HCT116 (cell line): ENCODE results near the gene RBM20. TPM values are rescaled to one million over a fixed set of nuclear protein-coding genes. Genes with fewer than 3 reads are reported as not detected.

ENCODE experiments used
- ATAC-seq: fragments of 200-7000 bp; cut with Tn5 transposase; 2 replicates; pipeline ENCODE4 v1.9.1; 2020; ENCODE audit warnings: mild to moderate bottlenecking, moderate library complexity
- BruUV-seq: library from RNA; stranded (reverse); fragments of 400-500 nt; replicated peaks from 2 replicates; lab custom pipeline; 2021; lab: Mats Ljungman, UMichigan
- CTCF ChIA-PET: fragments of 300-600 bp; sonication (Branson Sonifier 250); formaldehyde crosslinking; loops from one replicate; lab custom pipeline; 2021; ENCODE audit warnings: antibody characterized with exemption; lab: Charles Lee
- POLR2A ChIA-PET: fragments of 300-600, 350-600 bp; sonication (Branson Sonifier 250); formaldehyde crosslinking; loops from one replicate; lab custom pipeline; 2021; ENCODE audit warnings: antibody characterized with exemption; lab: Charles Lee
- RAD21 ChIA-PET, 2 experiments: fragments of 300-600 bp; sonication (Branson Sonifier 250); formaldehyde crosslinking; loops; one replicate each; lab custom pipeline; 2023; ENCODE audit warnings: low total read pairs in 2 of 2; ENCODE audit not compliant: uncharacterized antibody in 2 of 2, unreplicated experiment in 2 of 2, low non-redundant PET in 1 of 2; lab: Charles Lee
- DNase-seq: peaks from one replicate; pipeline ENCODE4 v3.0.0-alpha.2; 2010; ENCODE audit warnings: low read depth, low spot score
- H2AFZ ChIP-seq: fragments of 200-600 bp; shearing (Covaris generic), sonication (generic); 2 replicates; pipeline ENCODE4 v1.6.1; 2017; ENCODE audit warnings: low read depth, mixed run types, mixed read lengths, antibody characterized with exemption, low read length; ENCODE audit not compliant: poor library complexity, severe bottlenecking
- H3K27ac ChIP-seq: 2 replicates; pipeline ENCODE4 v1.5.1; 2012; ENCODE audit warnings: low read depth, low read length
- H3K27me3 ChIP-seq: fragments of 200-600 bp; sonication (generic); 2 replicates; pipeline ENCODE4 v1.6.1; 2016; ENCODE audit warnings: mixed run types, low read length, mixed read lengths; ENCODE audit not compliant: insufficient read depth
- H3K36me3 ChIP-seq, 2 experiments: fragments of 200-500 bp in 1 of 2; fragments of 200-600 bp in 1 of 2; sonication (Bioruptor generic) in 1 of 2; sonication (generic) in 1 of 2; 2 replicates each; pipeline versions ENCODE4 v1.5.1 to v1.6.1; 2014 to 2016; ENCODE audit warnings: low read length in 2 of 2, inconsistent platforms in 1 of 2, mixed read lengths in 1 of 2, mixed run types in 1 of 2; ENCODE audit not compliant: insufficient read depth in 2 of 2, control insufficient read depth in 1 of 2
- H3K4me1 ChIP-seq, 2 experiments: fragments of 200-600 bp in 1 of 2; sonication (generic) in 1 of 2; 2 replicates each; pipeline versions ENCODE4 v1.5.1 to v1.6.1; 2012 to 2017; ENCODE audit warnings: low read length in 2 of 2, inconsistent platforms in 1 of 2, mild to moderate bottlenecking in 1 of 2, mixed read lengths in 1 of 2, mixed run types in 1 of 2, moderate library complexity in 1 of 2; ENCODE audit not compliant: insufficient read depth in 2 of 2, control insufficient read depth in 1 of 2
- H3K4me2 ChIP-seq: fragments of 200-600 bp; sonication (generic); 2 replicates; pipeline ENCODE4 v1.6.1; 2017; ENCODE audit warnings: mixed run types, low read length, mixed read lengths
- H3K4me3 ChIP-seq, 2 experiments: fragments of 200-600 bp in 1 of 2; sonication (generic) in 1 of 2; replicated peaks in 1 of 2; 2 replicates each; pipeline ENCODE4 v1.5.1; 2011 to 2016; ENCODE audit warnings: low read length in 2 of 2, control low read depth in 1 of 2, low read depth in 1 of 2, mild to moderate bottlenecking in 1 of 2, mixed read lengths in 1 of 2, mixed run types in 1 of 2
- H3K79me2 ChIP-seq: fragments of 200-600 bp; sonication (generic); 2 replicates; pipeline ENCODE4 v1.6.1; 2017; ENCODE audit warnings: mild to moderate bottlenecking, mixed run types, low read length, moderate library complexity, mixed read lengths; ENCODE audit not compliant: insufficient read depth
- H3K9ac ChIP-seq: fragments of 200-600 bp; sonication (generic); 2 replicates; pipeline ENCODE4 v1.6.1; 2016; ENCODE audit warnings: low read length, mixed read lengths
- H3K9me2 ChIP-seq: fragments of 200-600 bp; sonication (generic), shearing (Covaris generic); 2 replicates; pipeline ENCODE4 v1.6.1; 2017; ENCODE audit warnings: mixed run types, mild to moderate bottlenecking, moderate library complexity; ENCODE audit not compliant: insufficient read depth
- H3K9me3 ChIP-seq, 2 experiments: fragments of 200-500 bp in 1 of 2; fragments of 200-600 bp in 1 of 2; sonication (Bioruptor generic) in 1 of 2; sonication (generic) in 1 of 2; 2 replicates each; pipeline ENCODE4 v1.6.1; 2014 to 2017; ENCODE audit warnings: low read length in 2 of 2, mixed read lengths in 2 of 2, inconsistent platforms in 1 of 2, low read depth in 1 of 2, mild to moderate bottlenecking in 1 of 2, mixed run types in 1 of 2, moderate library complexity in 1 of 2; ENCODE audit not compliant: control insufficient read depth in 1 of 2, insufficient read depth in 1 of 2
- H4K20me1 ChIP-seq: fragments of 200-600 bp; sonication (generic), shearing (Covaris generic); 2 replicates; pipeline ENCODE4 v1.6.1; 2017; ENCODE audit warnings: mixed run types, mild to moderate bottlenecking, moderate library complexity; ENCODE audit not compliant: insufficient read depth
- ATF3 ChIP-seq: IDR thresholded peaks from 2 replicates; pipeline ENCODE4 v1.6.1; 2012
- CEBPB ChIP-seq: IDR thresholded peaks from 2 replicates; pipeline ENCODE4 v1.6.1; 2012; ENCODE audit warnings: low read depth
- CTCF ChIP-seq, 3 experiments: fragments of 200-600 bp in 1 of 3; sonication (generic) in 1 of 3; IDR thresholded peaks in 2 of 3; conservative IDR thresholded peaks in 1 of 3; 2 replicates each; pipeline ENCODE4 v1.5.1; 2012 to 2017; ENCODE audit warnings: low read depth in 2 of 3, low read length in 2 of 3, antibody characterized with exemption in 1 of 3, borderline replicate concordance in 1 of 3, control low read depth in 1 of 3, mild to moderate bottlenecking in 1 of 3, mixed read lengths in 1 of 3, mixed run types in 1 of 3, moderate library complexity in 1 of 3; ENCODE audit not compliant: insufficient read depth in 1 of 3
- ELF1 ChIP-seq: IDR thresholded peaks from 2 replicates; pipeline ENCODE4 v1.6.1; 2012; ENCODE audit warnings: low read depth, borderline replicate concordance
- EZH2 ChIP-seq: fragments of 200-600 bp; sonication (generic); IDR thresholded peaks from 2 replicates; pipeline ENCODE4 v1.6.1; 2017; ENCODE audit warnings: antibody characterized with exemption, mixed run types
- FOSL1 ChIP-seq: IDR thresholded peaks from 2 replicates; pipeline ENCODE4 v1.6.1; 2012; ENCODE audit warnings: low read depth
- POLR2AphosphoS5 ChIP-seq: IDR thresholded peaks from 2 replicates; pipeline ENCODE4 v1.6.1; 2011; ENCODE audit warnings: mild to moderate bottlenecking, low read depth, low read length, moderate library complexity
- RAD21 ChIP-seq: IDR thresholded peaks from 2 replicates; pipeline ENCODE4 v1.6.1; 2012; ENCODE audit warnings: low read depth, mild to moderate bottlenecking
- SIN3A ChIP-seq: IDR thresholded peaks from 2 replicates; pipeline ENCODE4 v1.6.1; 2012; ENCODE audit warnings: low read depth
- SP1 ChIP-seq: IDR thresholded peaks from 2 replicates; pipeline ENCODE4 v1.6.1; 2012; ENCODE audit warnings: low read depth
- SRF ChIP-seq: IDR thresholded peaks from 2 replicates; pipeline ENCODE4 v1.6.1; 2012; ENCODE audit warnings: low read depth
- ZBTB33 ChIP-seq: IDR thresholded peaks from 2 replicates; pipeline ENCODE4 v1.6.1; 2011; ENCODE audit warnings: mild to moderate bottlenecking, low read length, moderate library complexity; ENCODE audit not compliant: insufficient replicate concordance; ENCODE audit errors: extremely low read depth
- ZFX ChIP-seq: fragments of 450-650 bp; IDR thresholded peaks from 2 replicates; pipeline ENCODE4 v1.6.1; 2017
- intact Hi-C: fragments of 100-400 bp; cut with micrococcal nuclease; formaldehyde crosslinking; loops from 2 replicates; pipeline ENCODE4 v1.10.0; 2022
- total RNA-seq: library from RNA; stranded (reverse); gene quantifications from one replicate; pipeline ENCODE4 v1.2.1, GENCODE V29; 2021; ENCODE audit not compliant: unreplicated experiment

Gene RBM20
- total RNA-seq, 1 experiment from 2014 or later: 2.0 TPM

GRCh38 chr10:110841767-110842267 is 197.7 kb downstream of the RBM20 start:
- Histone ChIP-seq H3K4me2 (no peak overlapping the region), H3K27ac (no peak overlapping the region), H3K9me2 (no peaks in the 10 kb centered on the region), H4K20me1 (no peaks in the 10 kb centered on the region), H3K27me3 (no peaks in the 10 kb centered on the region), H2AFZ (no peak overlapping the region), H3K9ac (no peak overlapping the region), H3K79me2 (no peaks in the 10 kb centered on the region), H3K36me3 (no peaks in the 10 kb centered on the region), H3K4me1 (no peaks in the 10 kb centered on the region; a peak in 1 of 4 replicates), H3K9me3 (no peaks in the 10 kb centered on the region), H3K4me3 (no peak overlapping the region)
- TF ChIP-seq SP1: no peak
- no peak for TF ChIP-seq FOSL1
- no peak for TF ChIP-seq POLR2AphosphoS5
- TF ChIP-seq CTCF (IDR thresholded peaks at IDR 0.05 in 2 of 3, conservative IDR thresholded peaks at IDR 0.05 in 1 of 3; ENCODE audit: borderline replicate concordance in 1 of 3, insufficient read depth in 1 of 3, low read depth in 2 of 3, low read length in 2 of 3): no peak
- TF ChIP-seq CEBPB: no peak
- no peak for TF ChIP-seq SIN3A
- no peak for TF ChIP-seq SRF
- TF ChIP-seq ATF3: no peak
- TF ChIP-seq RAD21: no peak
- no peak for TF ChIP-seq ZBTB33
- no peak for TF ChIP-seq ZFX
- no peak for TF ChIP-seq ELF1
- TF ChIP-seq EZH2: no peak
- BruUV-seq: no TSS peak
- ATAC-seq (no peak), DNase-seq (no peak)
- ChIA-PET POLR2A (no interaction called here), RAD21 (interaction anchor here in 1 of 2 experiments (0.7 kb wide), 1 partner anchor 13 kb away, joined by 4 read pairs; no protein-coding TSS in a partner anchor), CTCF (no interaction called here)
- intact Hi-C loops: no loop called here
